ENCODE data around the gene MYO5C. TPM values are rescaled to one million over a fixed set of nuclear protein-coding genes. Genes with fewer than 3 reads are reported as not detected.

The MYO5C gene
- total RNA-seq, 4 donors from 2014 or later = 9.2 to 61.8 (median 21.4) TPM

- no peak for TF ChIP-seq CTCF (IDR thresholded peaks at IDR 0.05; ENCODE audit: low read depth)
These were observed 132.0 kb downstream of the MYO5C start for GRCh38 chr15:52163321-52164190.

GRCh38 chr15:52162876-52163275, 132.7 kb downstream of the MYO5C start:
- no peak for TF ChIP-seq CTCF (IDR thresholded peaks at IDR 0.05; ENCODE audit: low read depth)

GRCh38 chr15:52162260-52162659, 133.3 kb downstream of the MYO5C start:
- no peak for TF ChIP-seq CTCF (IDR thresholded peaks at IDR 0.05; ENCODE audit: low read depth)

- no peak for TF ChIP-seq CTCF (IDR thresholded peaks at IDR 0.05; ENCODE audit: low read depth)
These were observed 134.1 kb downstream of the MYO5C start for GRCh38 chr15:52161406-52161966.

- no peak for TF ChIP-seq CTCF (IDR thresholded peaks at IDR 0.05; ENCODE audit: low read depth)
These were observed 136.0 kb downstream of the MYO5C start for GRCh38 chr15:52159645-52160044.

GRCh38 chr15:52158084-52158765, 137.4 kb downstream of the MYO5C start:
- TF ChIP-seq CTCF (IDR thresholded peaks at IDR 0.05; ENCODE audit: low read depth) = no peak

GRCh38 chr15:52155878-52156277, 139.7 kb downstream of the MYO5C start:
- TF ChIP-seq CTCF (IDR thresholded peaks at IDR 0.05; ENCODE audit: low read depth) = no peak

All from subcutaneous adipose tissue (tissue), 4 donors.